H1 (cell line): Measurements from ENCODE around the gene ZNF232. TPM values are rescaled to one million over a fixed set of nuclear protein-coding genes. Genes with fewer than 3 reads are reported as not detected.
"Not testable (repeated sequence)": the region's sequence is repeated elsewhere in the genome, so short reads cannot be mapped to it uniquely, and the experiment has no call there.

Experiments used
- CTCF ChIA-PET: fragments of 300-600 bp; sonication (Branson Sonifier 250); formaldehyde crosslinking; loops from one replicate; lab custom pipeline; 2021; ENCODE audit not compliant: partially characterized antibody; lab: Charles Lee
- POLR2A ChIA-PET: fragments of 300-600 bp; sonication (Branson Sonifier 250); formaldehyde crosslinking; loops from one replicate; lab custom pipeline; 2021; ENCODE audit warnings: inconsistent platforms; ENCODE audit not compliant: partially characterized antibody; lab: Charles Lee
- DNase-seq, 2 experiments: peaks; one replicate each; pipeline versions ENCODE4 v3.0.0 to v3.0.0-alpha.2; 2010 to 2022; ENCODE audit warnings: low spot score in 2 of 2, low read depth in 1 of 2, mixed read lengths in 1 of 2
- FAIRE-seq: peaks from 2 replicates; lab custom pipeline; 2011; peaks lifted over from hg19 to GRCh38; lab: Jason Lieb, UNC
- H2AFZ ChIP-seq: 2 replicates; pipeline ENCODE4 v1.8.1; 2012; ENCODE audit warnings: low read length, inconsistent platforms
- H2AK5ac ChIP-seq: 2 replicates; pipeline ENCODE4 v1.6.1; 2013; ENCODE audit warnings: low read depth, low read length
- H2BK120ac ChIP-seq: replicated peaks from 2 replicates; pipeline ENCODE3; 2013; ENCODE audit warnings: low read depth, low read length, inconsistent platforms
- H2BK12ac ChIP-seq: 2 replicates; pipeline ENCODE4 v1.6.1; 2013; ENCODE audit warnings: low read depth, low read length
- H2BK15ac ChIP-seq: 2 replicates; pipeline ENCODE4 v1.6.1; 2013; ENCODE audit warnings: low read length
- H2BK20ac ChIP-seq: 2 replicates; pipeline ENCODE4 v1.6.1; 2013; ENCODE audit warnings: low read length
- H2BK5ac ChIP-seq: 2 replicates; pipeline ENCODE4 v1.6.1; 2013; ENCODE audit warnings: low read depth, low read length
- H3K14ac ChIP-seq: 2 replicates; pipeline ENCODE4 v1.6.1; 2013; ENCODE audit warnings: inconsistent platforms; ENCODE audit not compliant: insufficient read length
- H3K18ac ChIP-seq: 2 replicates; pipeline ENCODE4 v1.6.1; 2013; ENCODE audit warnings: low read length; ENCODE audit errors: extremely low read depth
- H3K23ac ChIP-seq: 2 replicates; pipeline ENCODE4 v1.6.1; 2013; ENCODE audit warnings: inconsistent platforms; ENCODE audit not compliant: insufficient read length
- H3K23me2 ChIP-seq: 2 replicates; pipeline ENCODE4 v1.6.1; 2013; ENCODE audit warnings: low read depth, low read length
- H3K27ac ChIP-seq: 2 replicates; pipeline ENCODE4 v1.6.1; 2011; ENCODE audit warnings: low read depth, low read length, inconsistent platforms
- H3K27me3 ChIP-seq, 4 experiments: replicated peaks in 1 of 4; 1 replicate in 1 of 4; 2 replicates in 3 of 4; pipeline versions ENCODE4 v1.6.1 to v1.8.1; 2011 to 2013; ENCODE audit warnings: low read length in 3 of 4, mild to moderate bottlenecking in 3 of 4, inconsistent platforms in 2 of 4, mixed read lengths in 2 of 4, moderate library complexity in 1 of 4; ENCODE audit not compliant: control insufficient read depth in 3 of 4, insufficient read depth in 3 of 4; ENCODE audit errors: extremely low read depth in 1 of 4
- H3K36me3 ChIP-seq, 4 experiments: 2 replicates each; pipeline versions ENCODE4 v1.6.1 to v1.8.1; 2011 to 2013; ENCODE audit warnings: mild to moderate bottlenecking in 4 of 4, low read length in 3 of 4, moderate library complexity in 2 of 4, control low read depth in 1 of 4, inconsistent platforms in 1 of 4; ENCODE audit not compliant: insufficient read depth in 4 of 4, control insufficient read depth in 2 of 4
- H3K4ac ChIP-seq: replicated peaks from 2 replicates; pipeline ENCODE3; 2013; ENCODE audit warnings: low read length, low read depth, mixed read lengths, inconsistent platforms; ENCODE audit not compliant: insufficient read length
- H3K4me1 ChIP-seq, 4 experiments: replicated peaks in 1 of 4; 1 replicate in 1 of 4; 2 replicates in 3 of 4; pipeline versions ENCODE4 v1.6.1 to v1.8.1; 2011 to 2013; ENCODE audit warnings: low read length in 3 of 4, inconsistent platforms in 2 of 4, mixed read lengths in 1 of 4; ENCODE audit not compliant: insufficient read depth in 4 of 4, control insufficient read depth in 3 of 4
- H3K4me2 ChIP-seq, 2 experiments: 2 replicates each; pipeline versions ENCODE4 v1.6.1 to v1.8.1; 2011 to 2013; ENCODE audit warnings: low read depth in 2 of 2, low read length in 2 of 2, control low read depth in 1 of 2, inconsistent platforms in 1 of 2, mild to moderate bottlenecking in 1 of 2; ENCODE audit not compliant: insufficient read depth in 1 of 2
- H3K4me3 ChIP-seq, 4 experiments: fragments of 200-600, 300-600 bp in 1 of 4; sonication (generic), shearing (Covaris generic), sonication (Bioruptor Twin) in 1 of 4; 2 replicates each; pipeline versions ENCODE4 v1.5.1 to v1.8.1; 2011 to 2016; ENCODE audit warnings: low read length in 4 of 4, low read depth in 3 of 4, control low read depth in 2 of 4, inconsistent platforms in 2 of 4, mild to moderate bottlenecking in 2 of 4, mixed read lengths in 1 of 4, moderate library complexity in 1 of 4; ENCODE audit not compliant: insufficient read depth in 2 of 4; ENCODE audit errors: extremely low read depth in 1 of 4
- H3K56ac ChIP-seq: replicated peaks from 2 replicates; pipeline ENCODE3; 2013; ENCODE audit warnings: low read depth, mild to moderate bottlenecking, mixed read lengths, low read length, inconsistent platforms; ENCODE audit not compliant: insufficient read length
- H3K79me1 ChIP-seq: 2 replicates; pipeline ENCODE4 v1.6.1; 2013; ENCODE audit warnings: low read depth, low read length, control low read depth
- H3K79me2 ChIP-seq, 2 experiments: 2 replicates each; pipeline versions ENCODE4 v1.6.1 to v1.8.1; 2012 to 2013; ENCODE audit warnings: low read length in 2 of 2, mild to moderate bottlenecking in 2 of 2, inconsistent platforms in 1 of 2; ENCODE audit not compliant: insufficient read depth in 2 of 2, control insufficient read depth in 1 of 2
- H3K9ac ChIP-seq, 4 experiments: replicated peaks in 1 of 4; 1 replicate in 1 of 4; 2 replicates in 3 of 4; pipeline versions ENCODE4 v1.6.1 to v1.8.1; 2011 to 2013; ENCODE audit warnings: low read depth in 3 of 4, low read length in 3 of 4, control low read depth in 2 of 4, mild to moderate bottlenecking in 2 of 4, moderate library complexity in 2 of 4, inconsistent platforms in 1 of 4; ENCODE audit errors: extremely low read depth in 1 of 4
- H3K9me3 ChIP-seq, 2 experiments: 2 replicates each; pipeline versions ENCODE4 v1.6.1 to v1.8.1; 2012 to 2013; ENCODE audit warnings: mild to moderate bottlenecking in 2 of 2, moderate library complexity in 2 of 2, control low read depth in 1 of 2, inconsistent platforms in 1 of 2, low read depth in 1 of 2, low read length in 1 of 2, mixed read lengths in 1 of 2; ENCODE audit not compliant: insufficient read depth in 2 of 2
- H4K20me1 ChIP-seq, 2 experiments: replicated peaks in 1 of 2; 2 replicates each; pipeline versions ENCODE3 to v1.8.1; 2011 to 2013; ENCODE audit warnings: inconsistent platforms in 2 of 2, low read length in 2 of 2, mild to moderate bottlenecking in 1 of 2; ENCODE audit not compliant: insufficient read depth in 2 of 2, control insufficient read depth in 1 of 2
- H4K5ac ChIP-seq: 2 replicates; pipeline ENCODE4 v1.6.1; 2013; ENCODE audit warnings: low read length, low read depth, mixed read lengths, inconsistent platforms; ENCODE audit not compliant: insufficient read length
- H4K8ac ChIP-seq: 2 replicates; pipeline ENCODE4 v1.8.0; 2013; ENCODE audit warnings: mild to moderate bottlenecking, moderate library complexity, low read length, inconsistent platforms; ENCODE audit not compliant: insufficient read depth; ENCODE audit errors: extremely low read depth
- H4K91ac ChIP-seq: replicated peaks from 2 replicates; pipeline ENCODE3; 2013; ENCODE audit warnings: low read length, mixed read lengths, inconsistent platforms; ENCODE audit not compliant: insufficient read length
- WGBS, 2 experiments: shearing (Covaris generic) in 1 of 2; methylation state at CpG; one replicate each; pipeline versions ENCODE4 v1.1.6 to v1.1.7; 2013 to 2015; ENCODE audit warnings: low lambda C conversion rate in 2 of 2, mixed read lengths in 2 of 2, inconsistent platforms in 1 of 2, low coverage in 1 of 2, missing lambda C conversion rate in 1 of 2; ENCODE audit not compliant: insufficient replicate concordance in 2 of 2, insufficient coverage in 1 of 2, insufficient read length in 1 of 2; ENCODE audit errors: extremely low coverage in 1 of 2, missing lambda C conversion rate in 1 of 2; 5-methylcytosine and 5-hydroxymethylcytosine counted together
- polyA plus RNA-seq, 7 experiments: library from polyadenylated mRNA; depleted of rRNA in 3 of 7; stranded (reverse) in 5 of 7; unstranded in 2 of 7; fragments of >200 nt in 5 of 7; fragments of 200-250 nt in 2 of 7; gene quantifications; 1 replicate in 5 of 7; 2 replicates in 1 of 7; 4 replicates in 1 of 7; pipeline versions ENCODE4 v1.2.1 to v1.2.3, GENCODE V29; 2011 to 2013; ENCODE audit warnings: missing spikeins in 2 of 7, mixed read lengths in 2 of 7
- total RNA-seq: library from RNA; stranded (reverse); fragmentation: NEBNext Ultra II Directional; extraction: Animal tissue kit (Norgen Biotek cat#: 25700); gene quantifications from 2 replicates; pipeline ENCODE4 v1.2.1, GENCODE V29; 2021

ZNF232 gene
- total and polyA plus RNA-seq, 2 of the 8 experiments (the other 6 are each of a cell fraction or from before 2014, with no cell fraction given): 11.1 to 41.0 TPM

GRCh38 chr17:5136580-5137412 is 25.1 kb upstream of the ZNF232 start:
- not testable (repeated sequence) for FAIRE-seq

More at GRCh38 chr17:5136580-5137412, 25.1 kb upstream of the ZNF232 start:
- POLR2A ChIA-PET, H4K8ac ChIP-seq, H3K4me2 ChIP-seq, H3K56ac ChIP-seq, H3K18ac ChIP-seq, H4K5ac ChIP-seq, H3K27me3 ChIP-seq, H2BK120ac ChIP-seq, H2AFZ ChIP-seq, H4K91ac ChIP-seq, H3K36me3 ChIP-seq, H3K14ac ChIP-seq, H3K23me2 ChIP-seq, CTCF ChIA-PET, H3K9ac ChIP-seq, H3K4me1 ChIP-seq, H3K79me2 ChIP-seq, H2BK5ac ChIP-seq, H2BK15ac ChIP-seq, DNase-seq, H2BK12ac ChIP-seq, H2BK20ac ChIP-seq, H3K79me1 ChIP-seq, H3K4me3 ChIP-seq, H2AK5ac ChIP-seq, H3K23ac ChIP-seq, H3K27ac ChIP-seq, H3K4ac ChIP-seq, H4K20me1 ChIP-seq: not testable (repeated sequence)
- peaks cover 0 to 11% of the 10 kb centered on the region in 2 experiments; a peak in 1 of 4 replicates for H3K9me3 ChIP-seq
- WGBS, 2 experiments: 91% methylated on average over 14 of the region's 14 CpGs; no CpG with 5 or more reads in 1 of the 2 experiments
